Progenitor cell of endocrine pancreas (in vitro differentiated cells): ENCODE results near the gene L3MBTL1. TPM values are rescaled to one million over a fixed set of nuclear protein-coding genes. Genes with fewer than 3 reads are reported as not detected.

Experiments
- DNase-seq: peaks from one replicate; pipeline ENCODE4 v3.0.0; 2021; ENCODE audit warnings: low spot score; ENCODE audit not compliant: unreplicated experiment
- H3K27ac Mint-ChIP-seq: 2 replicates; pipeline ENCODE4 v1.8.0; 2021; ENCODE audit warnings: mild to moderate bottlenecking, moderate library complexity, mixed read lengths
- H3K27me3 Mint-ChIP-seq: 2 replicates; pipeline ENCODE4 v1.8.0; 2021; ENCODE audit warnings: mixed read lengths
- H3K36me3 Mint-ChIP-seq: 2 replicates; pipeline ENCODE4 v1.8.0; 2022; ENCODE audit warnings: mixed read lengths; ENCODE audit not compliant: insufficient read depth
- H3K4me1 Mint-ChIP-seq: 2 replicates; pipeline ENCODE4 v1.8.0; 2021; ENCODE audit warnings: low read depth, mixed read lengths
- H3K4me3 Mint-ChIP-seq: 2 replicates; pipeline ENCODE4 v1.8.0; 2021; ENCODE audit warnings: low read depth, mild to moderate bottlenecking, moderate library complexity, mixed read lengths
- H3K9me3 Mint-ChIP-seq: 2 replicates; pipeline ENCODE4 v1.8.0; 2021; ENCODE audit warnings: low read depth, mixed read lengths
- CTCF ChIP-seq: fragments of 200-600 bp; sonication (generic); IDR thresholded peaks from one replicate; pipeline ENCODE4 v1.5.0; 2021; ENCODE audit warnings: antibody characterized with exemption, mild to moderate bottlenecking; ENCODE audit not compliant: unreplicated experiment
- total RNA-seq: library from RNA; stranded (reverse); gene quantifications from 2 replicates; pipeline ENCODE4 v1.2.1, GENCODE V29; 2021

Gene L3MBTL1
- total RNA-seq, 1 donor from 2014 or later = 45.7 TPM

DNA sequence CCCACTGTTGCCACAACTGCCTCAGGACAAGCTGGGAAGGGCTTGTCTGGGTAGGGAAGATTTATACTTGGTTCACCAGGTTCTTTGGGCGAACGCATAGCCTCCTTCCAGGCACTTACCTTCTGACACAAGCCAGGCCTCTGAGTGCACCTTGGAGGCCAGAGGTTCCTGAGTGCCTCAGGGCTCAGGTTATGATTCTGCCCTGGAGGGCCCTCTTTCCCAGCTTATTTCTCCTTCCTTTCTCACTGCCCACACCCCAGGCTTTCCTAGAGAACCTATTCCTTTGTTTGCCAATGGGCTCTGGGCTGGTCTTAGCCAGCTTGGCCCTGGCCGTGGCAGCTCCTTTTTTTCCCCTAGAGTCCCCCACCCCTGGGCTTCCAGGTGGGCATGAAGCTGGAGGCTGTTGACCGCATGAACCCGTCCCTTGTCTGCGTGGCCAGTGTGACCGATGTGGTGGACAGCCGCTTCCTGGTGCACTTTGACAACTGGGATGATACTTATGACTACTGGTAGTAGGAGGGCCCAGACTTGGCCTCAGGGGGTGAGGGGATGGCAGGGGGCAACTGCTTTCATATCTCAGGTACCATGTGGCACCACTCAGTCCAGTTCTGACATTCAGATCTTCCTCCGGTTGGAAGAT, 25.0 kb downstream of the L3MBTL1 start:
- Mint-ChIP-seq H3K4me1 (no peaks in the 10 kb centered on the region), H3K9me3 (no peaks in the 10 kb centered on the region), H3K27me3 (no peaks in the 10 kb centered on the region), H3K4me3 (no peak overlapping the region), H3K27ac (no peak overlapping the region), H3K36me3 (no peaks in the 10 kb centered on the region)
- no peak for TF ChIP-seq CTCF
- DNase-seq = no peak

- no peak for DNase-seq
Measured at GRCh38 chr20:43533060-43533459, 25.6 kb downstream of the L3MBTL1 start.

GRCh38 chr20:43534016-43534415, 26.5 kb downstream of the L3MBTL1 start:
- TF ChIP-seq CTCF = no peak
- Mint-ChIP-seq H3K36me3 (no peaks in the 10 kb centered on the region), H3K27ac (no peak overlapping the region), H3K27me3 (no peaks in the 10 kb centered on the region), H3K4me3 (no peak overlapping the region), H3K9me3 (no peaks in the 10 kb centered on the region), H3K4me1 (no peaks in the 10 kb centered on the region)
- DNase-seq = no peak

More at GRCh38 chr20:43533060-43533459, 25.6 kb downstream of the L3MBTL1 start:
- Mint-ChIP-seq H3K36me3 (no peaks in the 10 kb centered on the region), H3K4me3 (no peak overlapping the region), H3K27me3 (no peaks in the 10 kb centered on the region), H3K4me1 (no peaks in the 10 kb centered on the region), H3K9me3 (no peaks in the 10 kb centered on the region), H3K27ac (no peak overlapping the region)
- no peak for TF ChIP-seq CTCF

DNA sequence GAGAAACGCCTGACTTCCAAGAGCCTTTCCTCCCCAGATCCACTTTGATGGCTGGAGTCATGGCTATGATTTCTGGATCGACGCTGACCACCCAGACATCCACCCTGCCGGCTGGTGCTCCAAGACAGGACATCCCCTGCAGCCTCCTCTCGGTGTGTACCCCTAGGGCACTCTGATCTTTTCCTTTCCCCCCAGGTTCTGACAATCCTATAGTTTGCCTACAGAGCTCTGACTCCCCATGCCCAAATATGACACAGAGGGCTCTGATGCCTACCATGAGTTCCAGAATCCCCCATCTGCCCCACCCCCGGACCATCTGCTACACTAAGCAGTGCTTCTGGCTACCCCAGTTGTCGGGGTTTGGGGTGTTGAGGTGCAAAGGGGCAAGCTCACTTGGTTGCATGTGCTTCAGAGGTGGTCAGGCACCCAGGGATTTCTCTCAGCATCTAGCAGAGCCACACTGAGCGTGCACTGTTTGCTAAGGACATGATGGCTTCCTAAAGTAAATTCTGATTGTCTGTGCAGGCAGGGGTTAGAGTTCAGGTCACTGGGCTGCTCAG, 27.4 kb downstream of the L3MBTL1 start:
- DNase-seq = no peak
- no peak for TF ChIP-seq CTCF
- H3K36me3 Mint-ChIP-seq = no peaks in the 10 kb centered on the region
- H3K4me1 Mint-ChIP-seq = no peaks in the 10 kb centered on the region
- H3K9me3 Mint-ChIP-seq = no peaks in the 10 kb centered on the region
- H3K27me3 Mint-ChIP-seq = no peaks in the 10 kb centered on the region
- H3K4me3 Mint-ChIP-seq = no peak overlapping the region
- no peak overlapping the region for H3K27ac Mint-ChIP-seq

- TF ChIP-seq CTCF = no peak
- Mint-ChIP-seq H3K27me3 (no peaks in the 10 kb centered on the region), H3K9me3 (no peaks in the 10 kb centered on the region), H3K36me3 (no peaks in the 10 kb centered on the region), H3K4me3 (no peak overlapping the region), H3K27ac (peak overlapping the region; percentile 27), H3K4me1 (no peaks in the 10 kb centered on the region)
- no peak for DNase-seq
Measured at GRCh38 chr20:43535370-43536004, 28.0 kb downstream of the L3MBTL1 start.
